HAP-1 (cell line): Measurements from ENCODE around the gene NCF1.
"Not testable (repeated sequence)": the region's sequence is repeated elsewhere in the genome, so short reads cannot be mapped to it uniquely, and the experiment has no call there.

Source experiments
- DNase-seq, 2 experiments: peaks; one replicate each; pipeline ENCODE4 v3.0.0-alpha.2; 2016 to 2020; ENCODE audit warnings: low spot score in 2 of 2
- H3K27me3 ChIP-seq: fragments of 250-450 bp; sonication (Bioruptor Pico); 2 replicates; pipeline ENCODE4 v1.5.1; 2020; ENCODE audit warnings: low read depth, mild to moderate bottlenecking, moderate library complexity
- H3K36me3 ChIP-seq: fragments of 250-450 bp; sonication (Bioruptor Pico); replicated peaks from 2 replicates; pipeline ENCODE4 v1.5.1; 2020; ENCODE audit warnings: mild to moderate bottlenecking
- H3K4me1 ChIP-seq: fragments of 250-450 bp; sonication (Bioruptor Pico); 2 replicates; pipeline ENCODE4 v1.5.1; 2020; ENCODE audit warnings: mild to moderate bottlenecking
- H3K4me3 ChIP-seq: fragments of 250-450 bp; sonication (Bioruptor Pico); 2 replicates; pipeline ENCODE4 v1.5.1; 2020; ENCODE audit warnings: mild to moderate bottlenecking, moderate library complexity
- H3K9me3 ChIP-seq: fragments of 250-450 bp; sonication (Bioruptor Pico); 2 replicates; pipeline ENCODE4 v1.5.1; 2020; ENCODE audit warnings: mild to moderate bottlenecking, moderate library complexity
- in situ Hi-C: fragments of 300-500 bp; cut with MboI; formaldehyde crosslinking; loops from 3 replicates; pipeline ENCODE4 v1.14.3; 2020; ENCODE audit warnings: low sequenced_read_pairs, inconsistent platforms, mixed read lengths

Gene NCF1

DNA sequence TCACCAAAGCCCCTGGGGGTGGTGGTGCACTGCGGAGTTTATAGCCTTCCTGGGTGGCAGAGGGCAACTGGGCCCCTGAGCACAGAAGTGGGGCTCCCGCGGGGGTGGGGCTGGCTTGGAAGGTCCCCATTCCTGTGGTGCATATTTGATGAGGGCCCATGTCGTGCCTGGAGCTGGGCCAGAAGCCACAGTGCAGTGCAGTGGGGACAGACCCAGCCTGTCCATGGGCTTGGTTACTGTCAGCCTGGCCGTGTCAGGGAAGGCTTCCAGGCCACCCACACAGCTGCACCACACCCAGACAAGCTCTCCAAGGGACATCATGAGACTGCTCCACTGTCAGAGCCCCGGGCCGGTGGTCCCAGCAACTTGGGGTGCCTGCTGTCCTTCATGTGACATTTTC is 7.3 kb upstream of the NCF1 start:
- in situ Hi-C loops, H3K9me3 ChIP-seq, H3K4me1 ChIP-seq, H3K27me3 ChIP-seq, DNase-seq, H3K36me3 ChIP-seq, H3K4me3 ChIP-seq: not testable (repeated sequence)

DNA sequence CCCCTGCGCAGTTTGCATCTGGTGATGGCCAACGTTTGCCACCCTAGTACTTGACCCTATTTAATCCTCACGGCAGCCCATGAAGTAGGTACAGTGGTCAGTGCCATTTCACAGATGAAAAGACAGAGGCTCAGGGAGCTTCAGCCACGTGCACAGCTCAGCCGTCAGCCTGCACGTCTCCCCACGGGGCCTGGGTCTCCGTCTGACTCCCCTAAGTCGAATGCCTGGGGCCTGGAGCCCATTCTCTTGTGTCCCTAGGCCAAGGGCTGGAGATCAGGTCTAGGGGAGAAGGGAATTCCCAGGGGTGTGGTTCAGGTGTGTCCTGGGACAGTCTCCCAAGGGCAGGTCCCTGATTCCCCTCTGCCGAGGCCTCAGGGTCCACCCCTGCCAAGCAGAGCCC is 6.8 kb upstream of the NCF1 start:
- H3K4me1 ChIP-seq, H3K4me3 ChIP-seq, H3K27me3 ChIP-seq, DNase-seq, H3K36me3 ChIP-seq, H3K9me3 ChIP-seq, in situ Hi-C loops: not testable (repeated sequence)

DNA sequence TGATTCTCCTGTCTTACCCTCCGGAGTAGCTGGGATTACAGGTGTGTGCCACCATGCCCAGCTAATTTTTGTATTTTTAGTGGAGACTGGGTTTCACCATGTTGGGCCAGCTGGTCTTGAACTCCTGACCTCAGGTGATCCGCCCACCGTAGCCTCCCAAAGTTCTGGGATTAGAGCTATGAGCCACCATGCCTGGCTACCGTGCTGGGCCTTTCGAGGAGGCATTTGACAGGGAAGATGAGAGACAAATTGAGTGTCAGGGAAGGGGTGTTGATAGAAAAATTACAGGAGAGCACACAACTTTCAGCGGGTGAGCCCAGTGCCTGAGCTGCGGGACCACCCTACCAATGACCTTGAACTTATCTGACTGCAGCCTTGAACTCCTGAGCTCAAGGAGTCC is 3.7 kb upstream of the NCF1 start:
- DNase-seq, H3K4me1 ChIP-seq, H3K9me3 ChIP-seq, H3K4me3 ChIP-seq, H3K27me3 ChIP-seq, H3K36me3 ChIP-seq, in situ Hi-C loops: not testable (repeated sequence)

DNA sequence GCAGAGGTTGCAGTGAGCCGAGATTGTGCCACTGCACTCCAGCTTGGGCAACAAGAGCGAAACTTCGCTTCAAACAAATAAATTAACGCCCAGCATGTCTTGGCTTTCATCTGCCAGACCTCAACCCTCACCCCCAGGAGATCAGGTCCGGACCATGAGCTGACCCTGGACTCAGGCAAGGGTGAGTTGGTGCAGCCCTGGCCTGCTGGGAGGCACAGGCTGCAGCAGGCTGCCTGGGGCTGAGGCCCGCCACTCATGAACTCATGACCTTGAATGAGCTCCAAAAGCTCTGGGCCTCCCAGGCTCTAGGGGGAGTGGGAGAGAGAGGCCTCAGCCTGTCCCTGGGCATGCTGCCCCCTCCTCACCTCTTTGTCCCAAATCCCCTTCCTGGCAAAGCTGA is 1.7 kb upstream of the NCF1 start:
- DNase-seq, in situ Hi-C loops, H3K27me3 ChIP-seq, H3K4me3 ChIP-seq, H3K4me1 ChIP-seq, H3K36me3 ChIP-seq, H3K9me3 ChIP-seq: not testable (repeated sequence)

DNA sequence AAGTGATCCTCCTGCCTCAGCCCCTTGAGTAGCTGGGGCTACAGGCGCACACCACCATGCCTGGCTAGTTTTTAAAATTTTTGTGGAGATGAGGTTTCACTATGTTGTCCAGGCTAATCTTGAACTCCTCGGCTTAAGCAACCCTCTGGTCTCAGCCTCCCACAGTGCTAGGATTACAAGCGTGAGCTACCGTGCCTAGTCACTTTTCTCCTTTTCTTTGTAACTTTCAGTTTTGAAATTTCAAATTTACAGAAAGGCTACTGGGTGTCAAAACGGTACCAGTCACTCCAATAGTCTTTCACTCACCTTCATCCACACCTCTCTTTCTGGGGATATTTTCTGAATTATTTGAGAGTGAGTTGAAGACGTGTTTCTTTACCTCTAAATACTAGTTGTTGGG is 1.3 kb downstream of the NCF1 start:
- H3K9me3 ChIP-seq, H3K36me3 ChIP-seq, DNase-seq, H3K4me1 ChIP-seq, H3K4me3 ChIP-seq, H3K27me3 ChIP-seq, in situ Hi-C loops: not testable (repeated sequence)

DNA sequence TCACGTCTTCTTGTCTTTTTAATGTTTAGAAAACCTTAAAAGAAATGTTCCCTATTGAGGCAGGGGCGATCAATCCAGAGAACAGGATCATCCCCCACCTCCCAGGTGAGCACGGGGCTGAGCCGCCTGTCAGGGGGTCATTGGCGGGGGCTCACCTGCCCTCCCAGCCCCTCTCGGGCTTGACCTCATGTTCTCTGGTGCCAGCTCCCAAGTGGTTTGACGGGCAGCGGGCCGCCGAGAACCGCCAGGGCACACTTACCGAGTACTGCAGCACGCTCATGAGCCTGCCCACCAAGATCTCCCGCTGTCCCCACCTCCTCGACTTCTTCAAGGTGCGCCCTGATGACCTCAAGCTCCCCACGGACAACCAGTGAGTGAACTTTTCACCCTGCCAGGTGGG is 5.2 kb downstream of the NCF1 start:
- H3K4me3 ChIP-seq, H3K36me3 ChIP-seq, H3K4me1 ChIP-seq, H3K9me3 ChIP-seq, in situ Hi-C loops, H3K27me3 ChIP-seq, DNase-seq: not testable (repeated sequence)

DNA sequence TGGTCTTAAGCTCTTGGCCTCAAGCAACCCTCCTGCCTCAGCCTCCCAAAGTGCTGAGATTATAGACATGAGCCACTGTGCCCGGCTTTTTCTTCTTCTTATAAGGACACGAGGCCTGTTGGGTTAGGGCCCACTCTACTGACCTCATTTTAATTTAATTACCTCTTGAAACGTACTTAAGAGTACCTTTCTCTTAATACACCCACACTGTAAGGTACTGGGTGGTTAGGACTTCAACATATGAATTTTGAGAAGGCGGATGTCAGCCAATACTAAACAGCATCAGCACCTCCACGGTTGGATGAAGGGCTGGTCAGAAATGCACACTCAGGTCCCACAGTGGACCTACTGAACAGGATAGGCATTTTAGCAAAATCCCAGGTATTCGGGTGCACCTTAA is 7.9 kb downstream of the NCF1 start:
- H3K36me3 ChIP-seq, H3K9me3 ChIP-seq, in situ Hi-C loops, H3K27me3 ChIP-seq, H3K4me1 ChIP-seq, DNase-seq, H3K4me3 ChIP-seq: not testable (repeated sequence)

DNA sequence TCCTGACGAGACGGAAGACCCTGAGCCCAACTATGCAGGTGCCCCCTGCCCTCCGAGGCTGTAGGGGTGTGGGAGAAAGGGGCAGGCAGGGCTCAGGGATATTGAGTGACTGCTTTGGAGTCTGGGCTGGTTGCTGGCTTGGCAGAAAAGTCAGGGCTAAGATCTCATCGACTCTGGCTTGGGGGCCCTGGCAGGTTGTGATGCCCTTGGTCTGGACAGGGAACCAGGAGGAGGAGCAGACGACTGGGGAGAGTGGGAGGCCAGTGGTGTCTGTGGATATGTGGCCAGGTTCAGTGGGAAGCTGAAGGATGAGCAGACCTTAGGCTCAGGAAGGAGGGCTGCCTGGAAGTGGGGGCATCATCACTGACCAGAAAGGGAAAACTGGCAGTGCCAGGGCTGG is 9.8 kb downstream of the NCF1 start:
- in situ Hi-C loops, result not testable (repeated sequence)

DNA sequence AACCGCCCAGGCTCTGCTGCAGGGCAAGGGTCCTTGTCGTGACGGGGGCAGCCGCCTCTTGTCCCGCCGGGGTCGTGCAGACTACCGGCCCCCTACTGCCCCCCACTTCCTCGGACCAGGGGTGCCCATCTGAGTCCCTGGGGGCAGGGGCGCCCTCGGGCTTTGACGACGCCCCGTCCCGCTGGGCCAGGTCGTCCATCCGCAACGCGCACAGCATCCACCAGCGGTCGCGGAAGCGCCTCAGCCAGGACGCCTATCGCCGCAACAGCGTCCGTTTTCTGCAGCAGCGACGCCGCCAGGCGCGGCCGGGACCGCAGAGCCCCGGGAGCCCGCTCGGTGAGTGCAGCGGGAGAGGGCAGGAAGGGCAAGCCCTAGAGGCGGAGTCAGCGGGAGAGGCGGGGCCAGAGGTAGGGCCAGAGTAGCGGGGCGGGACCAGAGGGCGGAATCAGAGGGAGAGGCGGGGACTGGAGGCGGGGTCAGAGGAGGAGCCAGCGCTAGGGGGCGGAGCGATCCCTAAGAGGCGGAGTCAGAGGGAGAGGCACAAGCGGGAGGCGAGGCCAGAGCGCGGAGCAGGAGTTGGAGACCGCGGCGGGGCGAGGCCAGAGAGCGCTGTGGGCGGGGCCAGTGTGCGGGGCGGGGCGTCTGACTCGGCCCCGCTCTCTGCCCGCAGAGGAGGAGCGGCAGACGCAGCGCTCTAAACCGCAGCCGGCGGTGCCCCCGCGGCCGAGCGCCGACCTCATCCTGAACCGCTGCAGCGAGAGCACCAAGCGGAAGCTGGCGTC is 14.7 kb downstream of the NCF1 start:
- H3K4me3 ChIP-seq, result not testable (repeated sequence)

More for the DNA sequence above, 9.8 kb downstream of the NCF1 start:
- not testable (repeated sequence) for H3K9me3 ChIP-seq, H3K4me1 ChIP-seq, H3K4me3 ChIP-seq, H3K27me3 ChIP-seq, DNase-seq, H3K36me3 ChIP-seq

DNA sequence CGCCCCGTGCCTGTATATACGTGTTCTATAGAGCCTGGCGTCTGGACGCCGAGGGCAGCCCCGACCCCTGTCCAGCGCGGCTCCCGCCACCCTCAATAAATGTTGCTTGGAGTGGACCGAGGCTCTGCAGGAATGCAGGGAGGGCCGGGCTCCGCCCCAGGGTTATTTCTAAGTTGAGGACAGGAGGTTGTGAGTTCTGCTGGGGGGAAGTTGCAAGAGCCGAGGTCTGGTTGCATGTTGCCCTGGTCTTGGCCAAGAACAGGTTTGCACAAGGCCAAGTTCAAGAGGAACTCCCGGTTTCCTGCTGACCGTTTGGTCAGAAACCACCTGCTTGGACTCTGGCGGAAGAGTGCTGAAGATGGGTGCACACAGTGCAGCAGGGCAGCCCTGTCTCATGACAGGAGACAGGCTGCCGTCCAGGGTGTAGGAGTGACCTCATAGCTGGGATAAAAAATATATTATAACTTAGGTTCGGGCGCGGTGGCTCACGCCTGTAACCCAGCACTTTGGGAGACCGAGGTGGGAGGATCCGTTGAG is 15.5 kb downstream of the NCF1 start:
- H3K4me3 ChIP-seq, H3K27me3 ChIP-seq, H3K9me3 ChIP-seq, in situ Hi-C loops, H3K36me3 ChIP-seq, DNase-seq, H3K4me1 ChIP-seq: not testable (repeated sequence)

More for the DNA sequence above, 14.7 kb downstream of the NCF1 start:
- in situ Hi-C loops, H3K27me3 ChIP-seq, H3K36me3 ChIP-seq, H3K4me1 ChIP-seq, H3K9me3 ChIP-seq: not testable (repeated sequence)
- peak; percentile 61 to 97 for DNase-seq

DNA sequence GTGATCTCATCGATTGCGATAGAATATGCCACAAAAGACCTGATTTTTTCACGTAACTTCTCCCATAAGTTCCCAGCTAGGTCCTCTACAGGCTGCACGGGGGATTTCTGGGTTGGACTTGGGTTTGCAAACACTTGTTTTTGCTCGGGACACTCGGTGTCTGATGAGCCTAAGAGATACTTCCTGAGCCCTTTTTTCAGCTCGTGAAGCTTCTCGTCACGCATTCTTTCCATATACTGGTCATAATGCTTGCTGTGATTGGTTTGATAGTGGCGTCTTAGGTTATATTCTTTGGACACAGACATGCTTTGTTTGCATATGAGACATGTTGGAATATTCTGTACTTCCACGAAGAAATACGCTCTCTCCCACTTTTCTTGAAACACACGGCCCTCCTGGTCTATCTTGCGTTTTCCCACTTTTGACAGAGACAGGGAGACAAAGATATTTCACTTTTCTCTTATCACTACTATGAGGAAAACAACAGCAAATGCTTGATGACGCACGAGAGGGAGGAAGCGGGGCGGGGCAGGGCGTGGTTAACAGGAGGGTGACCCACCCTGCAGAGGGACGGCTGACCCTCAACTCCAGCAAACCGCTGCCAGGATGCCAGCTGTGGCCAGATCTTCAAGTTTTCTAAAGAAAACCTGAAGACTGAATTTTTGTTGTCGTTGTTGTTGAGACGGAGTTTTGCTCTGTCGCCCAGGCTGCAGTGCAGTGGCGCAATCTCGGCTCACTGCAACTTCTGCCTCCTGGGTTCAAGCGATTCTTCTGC is 24.2 kb downstream of the NCF1 start:
- H3K36me3 ChIP-seq, H3K4me1 ChIP-seq, in situ Hi-C loops, H3K9me3 ChIP-seq, DNase-seq, H3K4me3 ChIP-seq, H3K27me3 ChIP-seq: not testable (repeated sequence)

DNA sequence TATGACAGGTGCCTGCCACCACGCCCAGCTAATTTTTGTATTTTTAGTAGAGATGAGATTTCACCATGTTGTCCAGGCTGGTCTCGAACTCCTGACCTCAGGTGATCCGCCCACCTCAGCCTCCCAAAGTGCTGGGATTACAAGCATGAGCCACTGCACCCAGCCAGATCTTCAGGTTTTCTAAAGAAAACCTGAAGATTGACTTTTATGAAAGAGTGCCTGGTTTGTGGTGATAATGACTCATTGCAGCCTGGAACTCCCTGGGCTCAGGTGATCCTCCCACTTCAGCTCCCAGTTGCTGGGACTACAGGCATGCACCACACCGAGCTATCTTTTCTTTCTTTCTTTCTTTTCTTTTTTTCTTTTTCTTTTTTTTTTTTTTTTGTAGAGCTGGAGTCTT is 24.8 kb downstream of the NCF1 start:
- in situ Hi-C loops, H3K9me3 ChIP-seq, DNase-seq, H3K4me3 ChIP-seq, H3K36me3 ChIP-seq, H3K4me1 ChIP-seq, H3K27me3 ChIP-seq: not testable (repeated sequence)

DNA sequence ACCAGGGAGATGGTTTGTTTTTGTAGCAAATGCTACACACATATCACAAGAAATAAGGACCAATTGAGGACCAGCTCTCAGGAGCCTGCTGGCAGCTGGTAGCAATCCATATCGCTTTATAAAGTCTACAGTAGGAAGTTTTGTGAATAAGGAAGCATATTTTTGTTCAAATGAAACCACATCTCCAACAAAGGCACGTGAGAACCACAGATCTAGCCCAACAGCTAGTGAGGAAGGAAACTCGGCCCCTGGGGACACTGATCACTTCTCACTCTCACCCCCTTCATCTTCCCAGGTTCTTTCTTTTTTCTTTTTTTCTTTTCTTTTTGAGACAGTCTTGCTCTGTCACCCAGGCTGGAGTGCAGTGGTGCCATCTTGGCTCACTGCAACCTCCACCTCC is 42.1 kb downstream of the NCF1 start:
- in situ Hi-C loops, H3K27me3 ChIP-seq: not testable (repeated sequence)

DNA sequence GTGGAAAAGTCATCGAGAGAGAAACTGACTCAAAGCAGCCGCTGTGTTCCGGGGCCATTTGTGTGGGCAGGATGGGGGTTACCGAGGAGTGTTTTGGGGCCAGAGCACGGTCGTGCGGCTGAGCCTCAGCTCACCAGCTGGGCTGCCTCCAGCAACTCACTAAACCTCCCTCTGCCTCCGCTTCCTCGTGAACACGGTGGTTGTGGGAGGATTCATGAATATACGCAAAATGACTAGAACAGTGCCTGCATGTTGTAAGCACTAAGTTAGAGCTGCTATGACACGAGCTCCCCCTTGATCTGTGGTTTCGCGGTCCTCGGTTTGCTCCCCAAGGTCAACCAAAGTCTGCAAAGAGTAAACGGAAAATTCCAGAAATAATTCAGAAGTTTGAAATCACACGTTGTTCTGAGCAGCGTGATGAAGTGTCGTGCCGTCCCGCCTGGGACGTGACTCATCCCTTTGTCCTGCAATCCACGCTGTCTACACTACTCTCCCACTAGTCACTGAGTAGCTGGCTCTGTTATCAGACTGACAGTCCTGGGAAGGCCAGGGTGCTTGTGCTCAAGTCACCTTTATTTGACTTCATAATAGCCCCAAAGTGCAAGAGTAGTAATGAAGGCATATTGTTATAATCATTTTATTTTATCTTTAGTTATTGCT is 46.5 kb downstream of the NCF1 start:
- H3K9me3 ChIP-seq, H3K27me3 ChIP-seq, H3K4me1 ChIP-seq, in situ Hi-C loops, H3K36me3 ChIP-seq, DNase-seq, H3K4me3 ChIP-seq: not testable (repeated sequence)

More for the DNA sequence above, 42.1 kb downstream of the NCF1 start:
- not testable (repeated sequence) for H3K9me3 ChIP-seq, H3K4me1 ChIP-seq, H3K4me3 ChIP-seq, H3K36me3 ChIP-seq, DNase-seq
